ENCODE measurements around the gene SGSM1.

The SGSM1 gene

GRCh38 chr22:24812950-24813775 lies 7.2 kb downstream of the SGSM1 start:
- TF ChIP-seq FOXP2 (optimal IDR thresholded peaks at IDR 0.05; ENCODE audit: borderline replicate concordance, extremely low read depth, extremely low read length, insufficient read depth): peak; percentile 30
- TF ChIP-seq SIN3A (IDR thresholded peaks at IDR 0.05; ENCODE audit: borderline replicate concordance, insufficient read depth, low read length): no peak

GRCh38 chr22:24813861-24814770 lies 8.1 kb downstream of the SGSM1 start:
- TF ChIP-seq REST (IDR thresholded peaks at IDR 0.05; ENCODE audit: insufficient read depth in 1 of 2, low read depth in 2 of 2, low read length in 2 of 2): peak in 1 of 2 experiments; percentile 80; a peak in 2 of 4 replicates
- no peak for TF ChIP-seq POLR2AphosphoS5 (IDR thresholded peaks at IDR 0.05; ENCODE audit: low read depth, low read length)

- TF ChIP-seq SIN3A (IDR thresholded peaks at IDR 0.05; ENCODE audit: borderline replicate concordance, insufficient read depth, low read length) (no peak), TAF1 (IDR thresholded peaks at IDR 0.05; ENCODE audit: borderline replicate concordance, insufficient read depth, low read length) (no peak), FOXP2 (optimal IDR thresholded peaks at IDR 0.05; ENCODE audit: borderline replicate concordance, extremely low read depth, extremely low read length, insufficient read depth) (no peak), REST (IDR thresholded peaks at IDR 0.05; ENCODE audit: insufficient read depth in 1 of 2, low read depth in 2 of 2, low read length in 2 of 2) (no peak)
These were observed 10.8 kb downstream of the SGSM1 start for GRCh38 chr22:24816806-24817205.

GRCh38 chr22:24819487-24819886 lies 13.5 kb downstream of the SGSM1 start:
- TF ChIP-seq REST (IDR thresholded peaks at IDR 0.05; ENCODE audit: insufficient read depth in 1 of 2, low read depth in 2 of 2, low read length in 2 of 2) (no peak), SIN3A (IDR thresholded peaks at IDR 0.05; ENCODE audit: borderline replicate concordance, insufficient read depth, low read length) (no peak), FOXP2 (optimal IDR thresholded peaks at IDR 0.05; ENCODE audit: borderline replicate concordance, extremely low read depth, extremely low read length, insufficient read depth) (no peak), POLR2AphosphoS5 (IDR thresholded peaks at IDR 0.05; ENCODE audit: low read depth, low read length) (no peak), TAF1 (IDR thresholded peaks at IDR 0.05; ENCODE audit: borderline replicate concordance, insufficient read depth, low read length) (no peak)

GRCh38 chr22:24819911-24820461 lies 14.0 kb downstream of the SGSM1 start:
- no peak for TF ChIP-seq POLR2AphosphoS5 (IDR thresholded peaks at IDR 0.05; ENCODE audit: low read depth, low read length)
- no peak for TF ChIP-seq TAF1 (IDR thresholded peaks at IDR 0.05; ENCODE audit: borderline replicate concordance, insufficient read depth, low read length)
- TF ChIP-seq SIN3A (IDR thresholded peaks at IDR 0.05; ENCODE audit: borderline replicate concordance, insufficient read depth, low read length): no peak
- TF ChIP-seq FOXP2 (optimal IDR thresholded peaks at IDR 0.05; ENCODE audit: borderline replicate concordance, extremely low read depth, extremely low read length, insufficient read depth): no peak
- TF ChIP-seq REST (IDR thresholded peaks at IDR 0.05; ENCODE audit: insufficient read depth in 1 of 2, low read depth in 2 of 2, low read length in 2 of 2): no peak

All from PFSK-1 (cell line).